GM23338 (cell line): ENCODE measurements around the gene ITGA1. TPM values are rescaled to one million over a fixed set of nuclear protein-coding genes. Genes with fewer than 3 reads are reported as not detected.

ENCODE experiments used
- ATAC-seq: fragments of 200-7000 bp; cut with Tn5 transposase; 3 replicates; pipeline ENCODE4 v1.9.1; 2020
- DNase-seq: peaks from one replicate; pipeline ENCODE4 v3.0.0-alpha.2; 2015; ENCODE audit warnings: low spot score
- H2AFZ ChIP-seq: fragments of 200-600 bp; sonication (generic); 2 replicates; pipeline ENCODE4 v1.8.0; 2016; ENCODE audit warnings: antibody characterized with exemption, mild to moderate bottlenecking, moderate library complexity
- H3F3A ChIP-seq: fragments of 200-600 bp; sonication (generic); replicated peaks from 2 replicates; pipeline ENCODE4 v1.8.0; 2017; ENCODE audit warnings: antibody characterized with exemption, mixed run types, low read depth
- H3K27ac ChIP-seq: fragments of 200-600 bp; sonication (generic); 2 replicates; pipeline ENCODE4 v1.6.1; 2016; ENCODE audit warnings: low read depth
- H3K27me3 ChIP-seq: fragments of 200-600 bp; sonication (generic); 2 replicates; pipeline ENCODE4 v1.8.0; 2016; ENCODE audit warnings: mild to moderate bottlenecking, mixed run types, moderate library complexity; ENCODE audit not compliant: insufficient read depth
- H3K36me3 ChIP-seq: fragments of 200-600 bp; sonication (generic); 2 replicates; pipeline ENCODE4 v1.8.0; 2016; ENCODE audit warnings: mild to moderate bottlenecking; ENCODE audit not compliant: insufficient read depth
- H3K4me1 ChIP-seq: fragments of 200-600 bp; sonication (generic); 2 replicates; pipeline ENCODE4 v1.8.0; 2016; ENCODE audit warnings: mild to moderate bottlenecking, moderate library complexity; ENCODE audit not compliant: insufficient read depth
- H3K4me2 ChIP-seq: fragments of 200-600 bp; sonication (generic); 2 replicates; pipeline ENCODE4 v1.7.1; 2017; ENCODE audit warnings: mixed run types
- H3K4me3 ChIP-seq: fragments of 200-600 bp; sonication (generic); 2 replicates; pipeline ENCODE4 v1.6.1; 2016; ENCODE audit warnings: mixed run types
- H3K79me2 ChIP-seq: fragments of 200-600 bp; sonication (generic); replicated peaks from 2 replicates; pipeline ENCODE4 v1.8.0; 2017; ENCODE audit warnings: mild to moderate bottlenecking; ENCODE audit not compliant: insufficient read depth
- H3K9me2 ChIP-seq: fragments of 200-600 bp; sonication (generic); 2 replicates; pipeline ENCODE4 v1.8.0; 2017; ENCODE audit not compliant: insufficient read depth
- H4K20me1 ChIP-seq: fragments of 200-600 bp; sonication (generic); replicated peaks from 2 replicates; pipeline ENCODE4 v1.8.0; 2017; ENCODE audit warnings: mild to moderate bottlenecking; ENCODE audit not compliant: insufficient read depth
- H3K27ac Mint-ChIP-seq: 2 replicates; pipeline ENCODE4 v1.8.0; 2020; ENCODE audit warnings: inconsistent platforms, mild to moderate bottlenecking, moderate library complexity, mixed read lengths
- H3K27me3 Mint-ChIP-seq: 3 replicates; pipeline ENCODE4 v1.8.0; 2022; ENCODE audit warnings: low read depth, mild to moderate bottlenecking, moderate library complexity, mixed read lengths, inconsistent platforms; ENCODE audit not compliant: insufficient read depth, poor library complexity
- H3K36me3 Mint-ChIP-seq: 3 replicates; pipeline ENCODE4 v1.8.0; 2021; ENCODE audit warnings: low read depth, mild to moderate bottlenecking, inconsistent platforms, moderate library complexity, mixed read lengths
- H3K4me1 Mint-ChIP-seq: 3 replicates; pipeline ENCODE4 v1.8.0; 2020; ENCODE audit warnings: mild to moderate bottlenecking, inconsistent platforms, mixed read lengths
- H3K4me3 Mint-ChIP-seq: 3 replicates; pipeline ENCODE4 v1.8.0; 2021; ENCODE audit warnings: moderate library complexity, mild to moderate bottlenecking, inconsistent platforms, mixed read lengths
- H3K9me3 Mint-ChIP-seq: 3 replicates; pipeline ENCODE4 v1.8.0; 2020; ENCODE audit warnings: moderate library complexity, mild to moderate bottlenecking, inconsistent platforms, mixed read lengths
- CREB1 ChIP-seq: fragments of 250-450 bp; sonication (Bioruptor Pico); IDR thresholded peaks from 2 replicates; pipeline ENCODE4 v1.5.0; 2020; ENCODE audit warnings: low read depth, mild to moderate bottlenecking, moderate library complexity
- JUNB ChIP-seq: IDR thresholded peaks from one replicate; pipeline ENCODE4 v1.6.1; 2016; ENCODE audit warnings: antibody characterized with exemption; ENCODE audit not compliant: unreplicated experiment
- NANOG ChIP-seq: IDR thresholded peaks from 2 replicates; pipeline ENCODE4 v1.6.1; 2016; ENCODE audit warnings: antibody characterized with exemption, borderline replicate concordance
- POLR2AphosphoS5 ChIP-seq: IDR thresholded peaks from 2 replicates; pipeline ENCODE4 v1.6.1; 2016; ENCODE audit warnings: antibody characterized with exemption, low read depth
- STAT1 ChIP-seq: IDR thresholded peaks from one replicate; pipeline ENCODE4 v1.6.1; 2016; ENCODE audit warnings: antibody characterized with exemption; ENCODE audit not compliant: unreplicated experiment
- ZNF114 ChIP-seq: fragments of 250-450 bp; sonication (Bioruptor Pico); IDR thresholded peaks from 2 replicates; pipeline ENCODE4 v1.5.0; 2020; ENCODE audit warnings: mild to moderate bottlenecking, moderate library complexity
- ZNF331 ChIP-seq: fragments of 250-450 bp; sonication (Bioruptor Pico); IDR thresholded peaks from 2 replicates; pipeline ENCODE4 v1.5.0; 2020; ENCODE audit warnings: low read depth, mild to moderate bottlenecking, moderate library complexity
- polyA plus RNA-seq: library from polyadenylated mRNA; unstranded; fragments of >200 nt; fragmentation: Nextera tagmentation; extraction: Ambion mirVana; gene quantifications from 2 replicates; pipeline ENCODE4 v1.2.1, GENCODE V29; 2016
- total RNA-seq: library from RNA; depleted of rRNA; stranded (reverse); fragments of >200 nt; shearing (Covaris generic); gene quantifications from 2 replicates; pipeline ENCODE4 v1.2.3, GENCODE V29; 2014
- TF ChIP-seq, protein P1 (sequence below): IDR thresholded peaks from one replicate; pipeline ENCODE4 v1.6.1; 2018; ENCODE audit warnings: antibody characterized with exemption; ENCODE audit not compliant: unreplicated experiment
- TF ChIP-seq, protein P2 (sequence below): fragments of 250-450 bp; sonication (Bioruptor Pico); IDR thresholded peaks from 2 replicates; pipeline ENCODE4 v1.5.0; 2020; ENCODE audit warnings: mild to moderate bottlenecking, moderate library complexity
- TF ChIP-seq, protein P3 (sequence below): IDR thresholded peaks from 2 replicates; pipeline ENCODE4 v1.6.1; 2016; ENCODE audit warnings: antibody characterized with exemption
- TF ChIP-seq, protein P4 (sequence below), 2 experiments: fragments of 200-600 bp in 1 of 2; sonication (generic) in 1 of 2; conservative IDR thresholded peaks; 2 replicates each; pipeline versions ENCODE4 v1.5.1 to v1.6.1; 2016 to 2017; ENCODE audit warnings: antibody characterized with exemption in 2 of 2, low read depth in 2 of 2, mild to moderate bottlenecking in 2 of 2, moderate library complexity in 1 of 2

The ITGA1 gene
- total and polyA plus RNA-seq, 2 experiments from 2014 or later: 1.8 to 4.9 TPM

DNA sequence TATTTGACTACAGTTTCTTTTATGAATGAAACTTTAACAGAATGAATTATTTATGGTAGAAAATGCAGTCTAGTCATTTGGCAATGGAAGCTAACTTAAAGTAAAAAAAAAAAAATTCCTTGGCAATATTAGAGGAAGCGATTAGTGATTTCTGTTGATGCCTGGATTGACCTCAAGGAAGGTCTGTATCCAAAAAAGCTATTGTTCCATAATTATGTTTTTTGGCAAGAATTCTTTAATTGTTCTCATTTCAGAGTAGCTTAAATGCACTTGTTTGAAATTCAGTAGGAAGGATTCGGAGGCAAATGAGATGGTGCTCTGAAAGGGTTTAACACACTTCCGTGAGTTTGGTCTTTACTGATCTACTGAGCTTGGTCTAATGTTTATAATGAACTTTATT, 61.8 kb downstream of the ITGA1 start:
- TF ChIP-seq STAT1 (no peak), ZNF331 (CRISPR knock-in tag) (no peak), ZNF114 (CRISPR knock-in tag) (no peak), JUNB (no peak), CREB1 (CRISPR knock-in tag) (no peak), POLR2AphosphoS5 (no peak), NANOG (no peak)
- TF ChIP-seq, protein P1, sequence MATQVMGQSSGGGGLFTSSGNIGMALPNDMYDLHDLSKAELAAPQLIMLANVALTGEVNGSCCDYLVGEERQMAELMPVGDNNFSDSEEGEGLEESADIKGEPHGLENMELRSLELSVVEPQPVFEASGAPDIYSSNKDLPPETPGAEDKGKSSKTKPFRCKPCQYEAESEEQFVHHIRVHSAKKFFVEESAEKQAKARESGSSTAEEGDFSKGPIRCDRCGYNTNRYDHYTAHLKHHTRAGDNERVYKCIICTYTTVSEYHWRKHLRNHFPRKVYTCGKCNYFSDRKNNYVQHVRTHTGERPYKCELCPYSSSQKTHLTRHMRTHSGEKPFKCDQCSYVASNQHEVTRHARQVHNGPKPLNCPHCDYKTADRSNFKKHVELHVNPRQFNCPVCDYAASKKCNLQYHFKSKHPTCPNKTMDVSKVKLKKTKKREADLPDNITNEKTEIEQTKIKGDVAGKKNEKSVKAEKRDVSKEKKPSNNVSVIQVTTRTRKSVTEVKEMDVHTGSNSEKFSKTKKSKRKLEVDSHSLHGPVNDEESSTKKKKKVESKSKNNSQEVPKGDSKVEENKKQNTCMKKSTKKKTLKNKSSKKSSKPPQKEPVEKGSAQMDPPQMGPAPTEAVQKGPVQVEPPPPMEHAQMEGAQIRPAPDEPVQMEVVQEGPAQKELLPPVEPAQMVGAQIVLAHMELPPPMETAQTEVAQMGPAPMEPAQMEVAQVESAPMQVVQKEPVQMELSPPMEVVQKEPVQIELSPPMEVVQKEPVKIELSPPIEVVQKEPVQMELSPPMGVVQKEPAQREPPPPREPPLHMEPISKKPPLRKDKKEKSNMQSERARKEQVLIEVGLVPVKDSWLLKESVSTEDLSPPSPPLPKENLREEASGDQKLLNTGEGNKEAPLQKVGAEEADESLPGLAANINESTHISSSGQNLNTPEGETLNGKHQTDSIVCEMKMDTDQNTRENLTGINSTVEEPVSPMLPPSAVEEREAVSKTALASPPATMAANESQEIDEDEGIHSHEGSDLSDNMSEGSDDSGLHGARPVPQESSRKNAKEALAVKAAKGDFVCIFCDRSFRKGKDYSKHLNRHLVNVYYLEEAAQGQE: no peak
- TF ChIP-seq, protein P2, sequence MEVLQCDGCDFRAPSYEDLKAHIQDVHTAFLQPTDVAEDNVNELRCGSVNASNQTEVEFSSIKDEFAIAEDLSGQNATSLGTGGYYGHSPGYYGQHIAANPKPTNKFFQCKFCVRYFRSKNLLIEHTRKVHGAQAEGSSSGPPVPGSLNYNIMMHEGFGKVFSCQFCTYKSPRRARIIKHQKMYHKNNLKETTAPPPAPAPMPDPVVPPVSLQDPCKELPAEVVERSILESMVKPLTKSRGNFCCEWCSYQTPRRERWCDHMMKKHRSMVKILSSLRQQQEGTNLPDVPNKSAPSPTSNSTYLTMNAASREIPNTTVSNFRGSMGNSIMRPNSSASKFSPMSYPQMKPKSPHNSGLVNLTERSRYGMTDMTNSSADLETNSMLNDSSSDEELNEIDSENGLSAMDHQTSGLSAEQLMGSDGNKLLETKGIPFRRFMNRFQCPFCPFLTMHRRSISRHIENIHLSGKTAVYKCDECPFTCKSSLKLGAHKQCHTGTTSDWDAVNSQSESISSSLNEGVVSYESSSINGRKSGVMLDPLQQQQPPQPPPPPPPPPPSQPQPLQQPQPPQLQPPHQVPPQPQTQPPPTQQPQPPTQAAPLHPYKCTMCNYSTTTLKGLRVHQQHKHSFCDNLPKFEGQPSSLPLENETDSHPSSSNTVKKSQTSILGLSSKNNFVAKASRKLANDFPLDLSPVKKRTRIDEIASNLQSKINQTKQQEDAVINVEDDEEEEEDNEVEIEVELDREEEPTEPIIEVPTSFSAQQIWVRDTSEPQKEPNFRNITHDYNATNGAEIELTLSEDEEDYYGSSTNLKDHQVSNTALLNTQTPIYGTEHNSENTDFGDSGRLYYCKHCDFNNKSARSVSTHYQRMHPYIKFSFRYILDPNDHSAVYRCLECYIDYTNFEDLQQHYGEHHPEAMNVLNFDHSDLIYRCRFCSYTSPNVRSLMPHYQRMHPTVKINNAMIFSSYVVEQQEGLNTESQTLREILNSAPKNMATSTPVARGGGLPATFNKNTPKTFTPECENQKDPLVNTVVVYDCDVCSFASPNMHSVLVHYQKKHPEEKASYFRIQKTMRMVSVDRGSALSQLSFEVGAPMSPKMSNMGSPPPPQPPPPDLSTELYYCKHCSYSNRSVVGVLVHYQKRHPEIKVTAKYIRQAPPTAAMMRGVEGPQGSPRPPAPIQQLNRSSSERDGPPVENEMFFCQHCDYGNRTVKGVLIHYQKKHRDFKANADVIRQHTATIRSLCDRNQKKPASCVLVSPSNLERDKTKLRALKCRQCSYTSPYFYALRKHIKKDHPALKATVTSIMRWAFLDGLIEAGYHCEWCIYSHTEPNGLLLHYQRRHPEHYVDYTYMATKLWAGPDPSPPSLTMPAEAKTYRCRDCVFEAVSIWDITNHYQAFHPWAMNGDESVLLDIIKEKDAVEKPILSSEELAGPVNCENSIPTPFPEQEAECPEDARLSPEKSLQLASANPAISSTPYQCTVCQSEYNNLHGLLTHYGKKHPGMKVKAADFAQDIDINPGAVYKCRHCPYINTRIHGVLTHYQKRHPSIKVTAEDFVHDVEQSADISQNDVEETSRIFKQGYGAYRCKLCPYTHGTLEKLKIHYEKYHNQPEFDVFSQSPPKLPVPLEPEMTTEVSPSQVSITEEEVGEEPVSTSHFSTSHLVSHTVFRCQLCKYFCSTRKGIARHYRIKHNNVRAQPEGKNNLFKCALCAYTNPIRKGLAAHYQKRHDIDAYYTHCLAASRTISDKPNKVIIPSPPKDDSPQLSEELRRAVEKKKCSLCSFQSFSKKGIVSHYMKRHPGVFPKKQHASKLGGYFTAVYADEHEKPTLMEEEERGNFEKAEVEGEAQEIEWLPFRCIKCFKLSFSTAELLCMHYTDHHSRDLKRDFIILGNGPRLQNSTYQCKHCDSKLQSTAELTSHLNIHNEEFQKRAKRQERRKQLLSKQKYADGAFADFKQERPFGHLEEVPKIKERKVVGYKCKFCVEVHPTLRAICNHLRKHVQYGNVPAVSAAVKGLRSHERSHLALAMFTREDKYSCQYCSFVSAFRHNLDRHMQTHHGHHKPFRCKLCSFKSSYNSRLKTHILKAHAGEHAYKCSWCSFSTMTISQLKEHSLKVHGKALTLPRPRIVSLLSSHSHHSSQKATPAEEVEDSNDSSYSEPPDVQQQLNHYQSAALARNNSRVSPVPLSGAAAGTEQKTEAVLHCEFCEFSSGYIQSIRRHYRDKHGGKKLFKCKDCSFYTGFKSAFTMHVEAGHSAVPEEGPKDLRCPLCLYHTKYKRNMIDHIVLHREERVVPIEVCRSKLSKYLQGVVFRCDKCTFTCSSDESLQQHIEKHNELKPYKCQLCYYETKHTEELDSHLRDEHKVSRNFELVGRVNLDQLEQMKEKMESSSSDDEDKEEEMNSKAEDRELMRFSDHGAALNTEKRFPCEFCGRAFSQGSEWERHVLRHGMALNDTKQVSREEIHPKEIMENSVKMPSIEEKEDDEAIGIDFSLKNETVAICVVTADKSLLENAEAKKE (CRISPR knock-in tag): no peak
- TF ChIP-seq, protein P3, sequence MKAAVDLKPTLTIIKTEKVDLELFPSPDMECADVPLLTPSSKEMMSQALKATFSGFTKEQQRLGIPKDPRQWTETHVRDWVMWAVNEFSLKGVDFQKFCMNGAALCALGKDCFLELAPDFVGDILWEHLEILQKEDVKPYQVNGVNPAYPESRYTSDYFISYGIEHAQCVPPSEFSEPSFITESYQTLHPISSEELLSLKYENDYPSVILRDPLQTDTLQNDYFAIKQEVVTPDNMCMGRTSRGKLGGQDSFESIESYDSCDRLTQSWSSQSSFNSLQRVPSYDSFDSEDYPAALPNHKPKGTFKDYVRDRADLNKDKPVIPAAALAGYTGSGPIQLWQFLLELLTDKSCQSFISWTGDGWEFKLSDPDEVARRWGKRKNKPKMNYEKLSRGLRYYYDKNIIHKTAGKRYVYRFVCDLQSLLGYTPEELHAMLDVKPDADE: no peak
- TF ChIP-seq, protein P4, sequence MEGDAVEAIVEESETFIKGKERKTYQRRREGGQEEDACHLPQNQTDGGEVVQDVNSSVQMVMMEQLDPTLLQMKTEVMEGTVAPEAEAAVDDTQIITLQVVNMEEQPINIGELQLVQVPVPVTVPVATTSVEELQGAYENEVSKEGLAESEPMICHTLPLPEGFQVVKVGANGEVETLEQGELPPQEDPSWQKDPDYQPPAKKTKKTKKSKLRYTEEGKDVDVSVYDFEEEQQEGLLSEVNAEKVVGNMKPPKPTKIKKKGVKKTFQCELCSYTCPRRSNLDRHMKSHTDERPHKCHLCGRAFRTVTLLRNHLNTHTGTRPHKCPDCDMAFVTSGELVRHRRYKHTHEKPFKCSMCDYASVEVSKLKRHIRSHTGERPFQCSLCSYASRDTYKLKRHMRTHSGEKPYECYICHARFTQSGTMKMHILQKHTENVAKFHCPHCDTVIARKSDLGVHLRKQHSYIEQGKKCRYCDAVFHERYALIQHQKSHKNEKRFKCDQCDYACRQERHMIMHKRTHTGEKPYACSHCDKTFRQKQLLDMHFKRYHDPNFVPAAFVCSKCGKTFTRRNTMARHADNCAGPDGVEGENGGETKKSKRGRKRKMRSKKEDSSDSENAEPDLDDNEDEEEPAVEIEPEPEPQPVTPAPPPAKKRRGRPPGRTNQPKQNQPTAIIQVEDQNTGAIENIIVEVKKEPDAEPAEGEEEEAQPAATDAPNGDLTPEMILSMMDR (conservative IDR thresholded peaks at IDR 0.05; ENCODE audit: low read depth in 2 of 2): no peak
- Histone ChIP-seq H3K36me3 (no peaks in the 10 kb centered on the region), H3K4me2 (no peak overlapping the region), H4K20me1 (no peaks in the 10 kb centered on the region), H3K4me1 (no peaks in the 10 kb centered on the region), H2AFZ (no peak overlapping the region), H3K9me2 (peaks cover 5% of the 10 kb centered on the region; the same call in 1 of the 2 replicates), H3K4me3 (no peak overlapping the region), H3K27ac (no peak overlapping the region), H3K27me3 (no peaks in the 10 kb centered on the region), H3K79me2 (no peaks in the 10 kb centered on the region), H3F3A (no peaks in the 10 kb centered on the region)
- H3K36me3 Mint-ChIP-seq: no peaks in the 10 kb centered on the region
- H3K27ac Mint-ChIP-seq: no peak overlapping the region
- no peak for ATAC-seq
- no peak for DNase-seq
- H3K27me3 Mint-ChIP-seq: no peaks in the 10 kb centered on the region
- H3K4me3 Mint-ChIP-seq: no peak overlapping the region
- H3K4me1 Mint-ChIP-seq: no peaks in the 10 kb centered on the region
- H3K9me3 Mint-ChIP-seq: no peaks in the 10 kb centered on the region
